DMS79 (cell line): ENCODE results near the gene ARL15.

Experiments
- DNase-seq: peaks from one replicate; lab custom pipeline; 2025; lab: John Stamatoyannopoulos, UW

ARL15 gene

GRCh38 chr5:54313311-54314270 is 3.2 kb upstream of the ARL15 start:
- DNase-seq: no peak

GRCh38 chr5:54312499-54312898 is 2.1 kb upstream of the ARL15 start:
- no peak for DNase-seq

GRCh38 chr5:54311176-54311677 is 854 bp upstream of the ARL15 start:
- no peak for DNase-seq

GRCh38 chr5:54309691-54310432 is 511 bp downstream of the ARL15 start:
- DNase-seq: no peak

- DNase-seq: peak; percentile 1
These were observed 1.1 kb downstream of the ARL15 start for GRCh38 chr5:54309276-54309675.

GRCh38 chr5:54307583-54307982 is 2.8 kb downstream of the ARL15 start:
- no peak for DNase-seq

- DNase-seq: no peak
These were observed 3.5 kb downstream of the ARL15 start for GRCh38 chr5:54306893-54307292.

GRCh38 chr5:54305737-54306136 is 4.6 kb downstream of the ARL15 start:
- no peak for DNase-seq

GRCh38 chr5:54304040-54304439 is 6.3 kb downstream of the ARL15 start:
- DNase-seq: no peak

- DNase-seq: no peak
These were observed 8.1 kb downstream of the ARL15 start for GRCh38 chr5:54302267-54302687.

GRCh38 chr5:54301849-54302248 is 8.5 kb downstream of the ARL15 start:
- DNase-seq: no peak

GRCh38 chr5:54301220-54301619 is 9.2 kb downstream of the ARL15 start:
- DNase-seq: no peak

- no peak for DNase-seq
These were observed 11.4 kb downstream of the ARL15 start for GRCh38 chr5:54298947-54299346.

GRCh38 chr5:54296386-54296785 is 14.0 kb downstream of the ARL15 start:
- DNase-seq: no peak

GRCh38 chr5:54295651-54296276 is 14.6 kb downstream of the ARL15 start:
- no peak for DNase-seq

GRCh38 chr5:54294097-54294667 is 16.2 kb downstream of the ARL15 start:
- DNase-seq: no peak

GRCh38 chr5:54292866-54293265 is 17.5 kb downstream of the ARL15 start:
- DNase-seq: no peak

GRCh38 chr5:54291498-54291897 is 18.9 kb downstream of the ARL15 start:
- DNase-seq: no peak

GRCh38 chr5:54289769-54290168 is 20.6 kb downstream of the ARL15 start:
- DNase-seq: no peak

- DNase-seq: no peak
These were observed 21.7 kb downstream of the ARL15 start for GRCh38 chr5:54288568-54289217.

- DNase-seq: no peak
These were observed 24.7 kb downstream of the ARL15 start for GRCh38 chr5:54285686-54286085.

- DNase-seq: no peak
These were observed 25.8 kb downstream of the ARL15 start for GRCh38 chr5:54284586-54284985.
